OCI-LY7 (cell line): ENCODE results near the gene ATF2. TPM values are rescaled to one million over a fixed set of nuclear protein-coding genes. Genes with fewer than 3 reads are reported as not detected.

Experiments used
- BruUV-seq: library from RNA; stranded (reverse); fragments of 400-500 nt; replicated peaks from 2 replicates; lab custom pipeline; 2021; lab: Mats Ljungman, UMichigan
- CTCF ChIA-PET: fragments of 300-600 bp; sonication (Branson Sonifier 250); formaldehyde crosslinking; loops from one replicate; lab custom pipeline; 2022; ENCODE audit warnings: antibody characterized with exemption; ENCODE audit not compliant: unreplicated experiment; lab: Charles Lee
- POLR2A ChIA-PET: fragments of 300-600 bp; sonication (Branson Sonifier 250); formaldehyde crosslinking; loops from one replicate; lab custom pipeline; 2022; ENCODE audit warnings: antibody characterized with exemption; lab: Charles Lee
- DNase-seq: peaks from one replicate; pipeline ENCODE4 v3.0.0-alpha.2; 2015; ENCODE audit warnings: low spot score
- H2AFZ ChIP-seq: fragments of 200-600 bp; sonication (generic), shearing (Covaris generic); 2 replicates; pipeline ENCODE4 v1.6.1; 2014; ENCODE audit warnings: mild to moderate bottlenecking, antibody characterized with exemption, low read length, moderate library complexity
- H3K27ac ChIP-seq: fragments of 200-600 bp; sonication (generic); 2 replicates; pipeline ENCODE4 v1.5.1; 2014; ENCODE audit warnings: mixed run types, low read depth, mild to moderate bottlenecking, moderate library complexity, low read length, inconsistent platforms; ENCODE audit not compliant: poor library complexity, severe bottlenecking
- H3K36me3 ChIP-seq: fragments of 200-600 bp; sonication (generic); 2 replicates; pipeline ENCODE4 v1.6.1; 2014; ENCODE audit warnings: mild to moderate bottlenecking, antibody characterized with exemption, low read length, moderate library complexity, mixed read lengths; ENCODE audit not compliant: insufficient read depth
- H3K4me1 ChIP-seq: fragments of 200-600 bp; sonication (generic); 2 replicates; pipeline ENCODE4 v1.5.1; 2014; ENCODE audit warnings: mild to moderate bottlenecking, low read length; ENCODE audit not compliant: insufficient read depth, poor library complexity, severe bottlenecking
- H3K4me2 ChIP-seq: fragments of 200-600 bp; sonication (generic); 2 replicates; pipeline ENCODE4 v1.6.1; 2014; ENCODE audit warnings: mild to moderate bottlenecking, low read length
- H3K4me3 ChIP-seq: fragments of 200-600 bp; sonication (generic); 2 replicates; pipeline ENCODE4 v1.5.1; 2014; ENCODE audit warnings: mild to moderate bottlenecking, low read depth, low read length; ENCODE audit not compliant: poor library complexity, severe bottlenecking
- H3K79me2 ChIP-seq: fragments of 200-600 bp; sonication (generic); 2 replicates; pipeline ENCODE4 v1.6.1; 2016; ENCODE audit warnings: low read depth, mild to moderate bottlenecking, low read length, moderate library complexity, mixed read lengths; ENCODE audit not compliant: insufficient read depth
- H3K9me2 ChIP-seq: fragments of 200-600 bp; sonication (generic); 2 replicates; pipeline ENCODE4 v1.6.1; 2016; ENCODE audit warnings: mild to moderate bottlenecking, low read length, mixed read lengths; ENCODE audit not compliant: insufficient read depth
- H3K9me3 ChIP-seq: fragments of 200-600 bp; sonication (generic); 2 replicates; pipeline ENCODE4 v1.6.1; 2014; ENCODE audit warnings: mild to moderate bottlenecking, mixed run types, low read length, mixed read lengths
- H4K20me1 ChIP-seq: fragments of 200-600 bp; sonication (generic); 2 replicates; pipeline ENCODE4 v1.6.1; 2014; ENCODE audit warnings: mild to moderate bottlenecking, antibody characterized with exemption, low read length, moderate library complexity, mixed read lengths; ENCODE audit not compliant: insufficient read depth
- EZH2phosphoT487 ChIP-seq: fragments of 200-600 bp; sonication (generic); IDR thresholded peaks from 2 replicates; pipeline ENCODE4 v1.6.1; 2018; ENCODE audit warnings: low read depth, borderline replicate concordance, mild to moderate bottlenecking, mixed run types, antibody characterized with exemption, low read length, moderate library complexity, mixed read lengths
- intact Hi-C: fragments of 100-400 bp; cut with micrococcal nuclease; formaldehyde crosslinking; loops from one replicate; pipeline ENCODE4 v1.10.0; 2022; ENCODE audit not compliant: unreplicated experiment
- total RNA-seq, 2 experiments: library from RNA; depleted of rRNA in 1 of 2; stranded (reverse); fragments of >200 nt in 1 of 2; shearing (Covaris generic) in 1 of 2; gene quantifications; 2 replicates each; pipeline ENCODE4 v1.2.3, GENCODE V29; 2014 to 2022
- TF ChIP-seq, protein P1 (sequence below): fragments of 200-600 bp; sonication (generic); conservative IDR thresholded peaks from 2 replicates; pipeline ENCODE4 v1.5.1; 2014; ENCODE audit warnings: mild to moderate bottlenecking, antibody characterized with exemption, low read length, moderate library complexity, mixed read lengths

Gene ATF2
- total RNA-seq, 2 experiments from 2014 or later, result 22.7 to 43.3 TPM

GRCh38 chr2:175147186-175147585 lies 20.8 kb downstream of the ATF2 start:
- H3K9me2 ChIP-seq, result no peaks in the 10 kb centered on the region
- ChIA-PET POLR2A (no interaction called here), CTCF (no interaction called here)
- H3K4me1 ChIP-seq, result no peaks in the 10 kb centered on the region
- peaks cover 81% of the 10 kb centered on the region for H3K79me2 ChIP-seq
- no peak overlapping the region for H3K27ac ChIP-seq
- peaks cover 70% of the 10 kb centered on the region for H3K36me3 ChIP-seq
- H3K9me3 ChIP-seq, result no peaks in the 10 kb centered on the region
- no TSS peak for BruUV-seq
- no peak overlapping the region for H3K4me3 ChIP-seq
- TF ChIP-seq, protein P1, sequence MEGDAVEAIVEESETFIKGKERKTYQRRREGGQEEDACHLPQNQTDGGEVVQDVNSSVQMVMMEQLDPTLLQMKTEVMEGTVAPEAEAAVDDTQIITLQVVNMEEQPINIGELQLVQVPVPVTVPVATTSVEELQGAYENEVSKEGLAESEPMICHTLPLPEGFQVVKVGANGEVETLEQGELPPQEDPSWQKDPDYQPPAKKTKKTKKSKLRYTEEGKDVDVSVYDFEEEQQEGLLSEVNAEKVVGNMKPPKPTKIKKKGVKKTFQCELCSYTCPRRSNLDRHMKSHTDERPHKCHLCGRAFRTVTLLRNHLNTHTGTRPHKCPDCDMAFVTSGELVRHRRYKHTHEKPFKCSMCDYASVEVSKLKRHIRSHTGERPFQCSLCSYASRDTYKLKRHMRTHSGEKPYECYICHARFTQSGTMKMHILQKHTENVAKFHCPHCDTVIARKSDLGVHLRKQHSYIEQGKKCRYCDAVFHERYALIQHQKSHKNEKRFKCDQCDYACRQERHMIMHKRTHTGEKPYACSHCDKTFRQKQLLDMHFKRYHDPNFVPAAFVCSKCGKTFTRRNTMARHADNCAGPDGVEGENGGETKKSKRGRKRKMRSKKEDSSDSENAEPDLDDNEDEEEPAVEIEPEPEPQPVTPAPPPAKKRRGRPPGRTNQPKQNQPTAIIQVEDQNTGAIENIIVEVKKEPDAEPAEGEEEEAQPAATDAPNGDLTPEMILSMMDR, result no peak
- TF ChIP-seq EZH2phosphoT487, result no peak
- no peak overlapping the region for H3K4me2 ChIP-seq
- H2AFZ ChIP-seq, result no peak overlapping the region
- intact Hi-C loops, result no loop called here
- peaks cover 15% of the 10 kb centered on the region for H4K20me1 ChIP-seq
- DNase-seq, result no peak

- no peaks in the 10 kb centered on the region for H3K4me1 ChIP-seq
- no peaks in the 10 kb centered on the region for H3K9me2 ChIP-seq
- ChIA-PET POLR2A (no interaction called here), CTCF (no interaction called here)
- H3K36me3 ChIP-seq, result peaks cover 66% of the 10 kb centered on the region
- H3K4me3 ChIP-seq, result no peak overlapping the region
- peaks cover 65% of the 10 kb centered on the region for H3K79me2 ChIP-seq
- no peaks in the 10 kb centered on the region for H3K9me3 ChIP-seq
- H3K27ac ChIP-seq, result no peak overlapping the region
- BruUV-seq, result no TSS peak
- H2AFZ ChIP-seq, result no peak overlapping the region
- H4K20me1 ChIP-seq, result peaks cover 7% of the 10 kb centered on the region
- no peak for TF ChIP-seq EZH2phosphoT487
- TF ChIP-seq, protein P1, result no peak
- intact Hi-C loops, result no loop called here
- DNase-seq, result no peak
- H3K4me2 ChIP-seq, result no peak overlapping the region
Measured at GRCh38 chr2:175143678-175144077, 24.3 kb downstream of the ATF2 start.

GRCh38 chr2:175143191-175143590 lies 24.8 kb downstream of the ATF2 start:
- H3K4me1 ChIP-seq, result no peaks in the 10 kb centered on the region
- TF ChIP-seq EZH2phosphoT487, result no peak
- TF ChIP-seq, protein P1, result no peak
- peaks cover 11% of the 10 kb centered on the region for H4K20me1 ChIP-seq
- no peak overlapping the region for H3K4me3 ChIP-seq
- intact Hi-C loops, result no loop called here
- no peak overlapping the region for H3K27ac ChIP-seq
- no peak overlapping the region for H2AFZ ChIP-seq
- H3K9me3 ChIP-seq, result no peaks in the 10 kb centered on the region
- H3K79me2 ChIP-seq, result peaks cover 70% of the 10 kb centered on the region
- no peaks in the 10 kb centered on the region for H3K9me2 ChIP-seq
- CTCF ChIA-PET, result no interaction called here
- H3K36me3 ChIP-seq, result peaks cover 66% of the 10 kb centered on the region
- POLR2A ChIA-PET, result no interaction called here
- no TSS peak for BruUV-seq
- DNase-seq, result no peak
- H3K4me2 ChIP-seq, result no peak overlapping the region
